LNCaP clone FGC (cell line): Measurements from ENCODE around the gene FBRSL1.

Experiments used
- DNase-seq: peaks from one replicate; pipeline ENCODE4 v3.0.0-alpha.2; 2011; ENCODE audit warnings: low read depth
- H3K4me3 ChIP-seq: 2 replicates; pipeline ENCODE4 v1.5.1; 2011; ENCODE audit warnings: mild to moderate bottlenecking, low read depth, low read length, control low read depth
- CTCF ChIP-seq: IDR thresholded peaks from 2 replicates; pipeline ENCODE4 v1.5.1; 2012; ENCODE audit warnings: mild to moderate bottlenecking; ENCODE audit not compliant: control insufficient read depth, insufficient read depth; ENCODE audit errors: extremely low read depth

Gene FBRSL1

GRCh38 chr12:132555686-132556085 lies 65.7 kb downstream of the FBRSL1 start:
- DNase-seq: no peak
- TF ChIP-seq CTCF: no peak
- H3K4me3 ChIP-seq: no peak overlapping the region

GRCh38 chr12:132556216-132556615 lies 66.3 kb downstream of the FBRSL1 start:
- TF ChIP-seq CTCF: no peak
- H3K4me3 ChIP-seq: no peak overlapping the region
- DNase-seq: no peak

- TF ChIP-seq CTCF: no peak
- no peak overlapping the region for H3K4me3 ChIP-seq
- no peak for DNase-seq
Observed at GRCh38 chr12:132556801-132557200, 66.8 kb downstream of the FBRSL1 start.

- H3K4me3 ChIP-seq: no peak overlapping the region
- DNase-seq: no peak
Observed at GRCh38 chr12:132557291-132558015, 67.5 kb downstream of the FBRSL1 start.

DNA sequence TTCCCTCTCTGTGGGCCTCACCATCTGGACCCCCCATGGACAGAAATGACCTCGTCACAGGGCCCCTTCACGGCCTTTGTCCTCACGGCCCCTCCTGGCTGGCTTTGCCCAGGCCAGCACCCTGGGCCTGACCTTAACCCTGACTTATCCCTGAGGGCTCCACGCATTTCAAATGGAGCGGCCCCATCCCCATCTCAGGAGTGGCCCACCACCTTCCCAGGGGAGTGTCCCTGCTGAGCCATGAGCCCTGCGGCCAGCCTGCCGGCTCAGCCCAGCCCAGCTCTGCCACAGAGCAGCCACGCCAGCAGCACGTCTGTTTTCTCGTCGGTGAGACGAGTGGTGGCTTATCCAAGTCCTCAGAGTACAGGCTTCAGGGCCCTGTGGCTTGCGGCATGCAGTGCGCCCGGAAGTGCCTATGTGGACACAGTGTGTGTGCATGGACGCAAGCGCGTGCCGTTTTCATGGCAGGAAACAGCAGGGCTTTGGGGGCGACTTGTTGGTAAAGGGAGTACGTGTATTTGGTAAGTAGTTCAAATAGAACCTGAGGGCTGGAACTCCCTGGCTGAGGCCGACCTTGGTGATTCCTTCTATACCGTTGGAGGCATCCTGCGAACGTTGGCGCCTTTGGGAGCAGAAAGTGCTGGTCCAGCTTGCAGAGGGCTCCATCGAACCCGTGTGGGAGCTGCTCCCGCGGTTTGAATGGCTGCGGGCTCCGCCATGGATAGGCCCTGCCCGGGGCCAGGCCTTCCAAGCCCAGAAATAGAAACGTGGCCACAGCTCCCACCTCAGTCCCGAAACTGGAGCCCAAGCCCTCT lies 68.3 kb downstream of the FBRSL1 start:
- DNase-seq: no peak
- no peak overlapping the region for H3K4me3 ChIP-seq

More at GRCh38 chr12:132557291-132558015, 67.5 kb downstream of the FBRSL1 start:
- TF ChIP-seq CTCF: no peak

More for the DNA sequence above, 68.3 kb downstream of the FBRSL1 start:
- no peak for TF ChIP-seq CTCF
